GM12873 (cell line): Measurements from ENCODE around the gene PRKAG3.

Experiments used
- CTCF ChIP-seq: IDR thresholded peaks from 2 replicates; pipeline ENCODE4 v1.5.1; 2012; ENCODE audit warnings: low read depth, mild to moderate bottlenecking, moderate library complexity, low read length, control low read depth; ENCODE audit not compliant: insufficient read depth; ENCODE audit errors: missing control alignments

The PRKAG3 gene

GRCh38 chr2:218785103-218785502 lies 46.5 kb downstream of the PRKAG3 start:
- TF ChIP-seq CTCF: no peak

- TF ChIP-seq CTCF: no peak
These were observed 47.9 kb downstream of the PRKAG3 start for GRCh38 chr2:218783688-218784087.

GRCh38 chr2:218782528-218782844 lies 49.1 kb downstream of the PRKAG3 start:
- TF ChIP-seq CTCF: no peak

- no peak for TF ChIP-seq CTCF
These were observed 49.7 kb downstream of the PRKAG3 start, which contains the start of gene CYP27A1 for GRCh38 chr2:218781691-218782527. Gene CYP27A1 (plus strand): TSS chr2:218782147. CDS start chr2:218782183, 36 bp downstream.

GRCh38 chr2:218780851-218781690 lies 50.5 kb downstream of the PRKAG3 start:
- no peak for TF ChIP-seq CTCF

- TF ChIP-seq CTCF: no peak
These were observed 51.6 kb downstream of the PRKAG3 start for GRCh38 chr2:218780046-218780445.

- TF ChIP-seq CTCF: no peak
These were observed 54.2 kb downstream of the PRKAG3 start for GRCh38 chr2:218777276-218777990.
